Measurements from ENCODE around the gene UBE3C. TPM values are rescaled to one million over a fixed set of nuclear protein-coding genes. Genes with fewer than 3 reads are reported as not detected.

Gene UBE3C
- total and polyA plus RNA-seq, 2 of the 13 experiments (the other 11 are each of a cell fraction or from before 2014, with no cell fraction given) = 27.0 to 48.2 TPM

- in situ Hi-C loops (cut with HindIII; ENCODE audit: extremely low pct_ligation_motif_present, low pct_unique_long_range_greater_than_20kb) = loop anchor here (25.0 kb wide), 1 partner anchor 301 kb away; no protein-coding TSS in a partner anchor
- intact Hi-C loops (cut with micrococcal nuclease; ENCODE audit: unreplicated experiment) = no loop called here
- CTCF ChIA-PET (ENCODE audit: low intra/inter-chr PET ratio, low total read pairs) = no interaction called here
Observed at GRCh38 chr7:157263156-157263555, 124.4 kb downstream of the UBE3C start.

More at GRCh38 chr7:157263156-157263555, 124.4 kb downstream of the UBE3C start:
- no TSS peak for BruUV-seq (replicated peaks)
- H3K4me1 ChIP-seq (ENCODE audit: insufficient read depth, low read length) = no peaks in the 10 kb centered on the region
- no peaks in the 10 kb centered on the region for H3K79me2 ChIP-seq (ENCODE audit: insufficient read depth, low read length)
- H3K9me3 ChIP-seq (ENCODE audit: low read length) = no peaks in the 10 kb centered on the region
- no peak overlapping the region for H3K4me3 ChIP-seq (replicated peaks in 1 of 3; ENCODE audit: insufficient read depth in 1 of 3, low read depth in 2 of 3, low read length in 3 of 3)
- H3K27me3 ChIP-seq (ENCODE audit: control insufficient read depth in 1 of 2, insufficient read depth in 2 of 2, low read length in 2 of 2) = no peaks in the 10 kb centered on the region
- no peak for TF ChIP-seq SRSF1 (optimal IDR thresholded peaks at IDR 0.05; ENCODE audit: low read depth, low read length)
- no peak for TF ChIP-seq TFE3 (CRISPR knock-in tag; IDR thresholded peaks at IDR 0.05)
- TF ChIP-seq UBTF (CRISPR knock-in tag; IDR thresholded peaks at IDR 0.05) = no peak
- TF ChIP-seq LCORL (IDR thresholded peaks at IDR 0.05) = no peak
- TF ChIP-seq LCORL (CRISPR knock-in tag; IDR thresholded peaks at IDR 0.05) = no peak
- no peak for TF ChIP-seq NCOA2 (CRISPR knock-in tag; IDR thresholded peaks at IDR 0.05)
- H2AFZ ChIP-seq (ENCODE audit: low read length) = no peak overlapping the region
- FAIRE-seq = no peak
- H3K4me2 ChIP-seq (ENCODE audit: low read depth, low read length) = no peak overlapping the region
- no peak overlapping the region for H3K27ac ChIP-seq (ENCODE audit: extremely low read length, insufficient read depth, low read length)
- H3K9ac ChIP-seq (ENCODE audit: insufficient read depth, low read depth, low read length) = no peak overlapping the region
- no peak for DNase-seq (ENCODE audit: low spot score)
- no peak for ATAC-seq
- H3K36me3 ChIP-seq (replicated peaks in 1 of 2; ENCODE audit: control insufficient read depth in 1 of 2, insufficient read depth in 2 of 2, low read length in 2 of 2) = peaks cover 9 to 70% of the 10 kb centered on the region in 2 experiments
- POLR2A ChIA-PET = no interaction called here
- peaks cover 2% of the 10 kb centered on the region; the same call in 1 of the 2 replicates for H4K20me1 ChIP-seq (ENCODE audit: insufficient read depth, low read length)
- 98% methylated on average over 23 of the region's 23 CpGs for WGBS (ENCODE audit: low lambda C conversion rate)

Measured in HepG2 (cell line).